Naive thymus-derived CD8-positive, alpha-beta T cell (primary cell): ENCODE measurements around the gene GABRG3. TPM values are rescaled to one million over a fixed set of nuclear protein-coding genes. Genes with fewer than 3 reads are reported as not detected.

ENCODE experiments used
- ATAC-seq, 2 donors: fragments of 150-1000 bp; cut with Tn5 transposase in 1 of 2; sonication (Bioruptor Pico), chemical (Tn5 transposase) in 1 of 2; 1 replicate in 1 of 2; 2 replicates in 1 of 2; pipeline ENCODE4 v1.10.0; 2021; ENCODE audit warnings: mild to moderate bottlenecking in 2 of 2, moderate library complexity in 2 of 2
- POLR2A ChIA-PET: fragments of 350-600 bp; sonication (Branson Sonifier 250); formaldehyde crosslinking; loops from one replicate; lab custom pipeline; 2021; ENCODE audit warnings: antibody characterized with exemption; lab: Charles Lee
- DNase-seq, 10 donors: peaks; one replicate each; pipeline versions ENCODE4 v3.0.0 to v3.0.0-alpha.2; 2020 to 2022
- H3K27ac Mint-ChIP-seq, 10 donors: one replicate each; pipeline ENCODE4 v1.8.0; 2020 to 2022; ENCODE audit warnings: mild to moderate bottlenecking in 10 of 10, mixed read lengths in 10 of 10, moderate library complexity in 4 of 10, inconsistent platforms in 1 of 10
- H3K27me3 Mint-ChIP-seq, 5 donors: one replicate each; pipeline ENCODE4 v1.8.0; 2021 to 2022; ENCODE audit warnings: mixed read lengths in 5 of 5
- H3K36me3 Mint-ChIP-seq, 3 donors: one replicate each; pipeline ENCODE4 v1.8.0; 2020 to 2022; ENCODE audit warnings: mixed read lengths in 3 of 3, mild to moderate bottlenecking in 2 of 3, inconsistent platforms in 1 of 3
- H3K4me1 Mint-ChIP-seq, 4 donors: one replicate each; pipeline ENCODE4 v1.8.0; 2021 to 2022; ENCODE audit warnings: mixed read lengths in 4 of 4
- H3K4me3 Mint-ChIP-seq, 10 donors: one replicate each; pipeline ENCODE4 v1.8.0; 2020 to 2022; ENCODE audit warnings: mild to moderate bottlenecking in 10 of 10, mixed read lengths in 10 of 10, moderate library complexity in 6 of 10, inconsistent platforms in 1 of 10
- H3K9me3 Mint-ChIP-seq, 9 donors: one replicate each; pipeline ENCODE4 v1.8.0; 2020 to 2022; ENCODE audit warnings: mixed read lengths in 9 of 9, mild to moderate bottlenecking in 3 of 9, inconsistent platforms in 1 of 9, moderate library complexity in 1 of 9
- polyA plus RNA-seq, 3 donors: library from polyadenylated mRNA; unstranded; fragments of 300-500 nt; fragmentation: Illumina TruSeq; gene quantifications; one replicate each; pipeline ENCODE4 v1.2.3, GENCODE V29; 2021
- total RNA-seq, 8 experiments: library from RNA in 2 of 8; stranded (reverse) in 2 of 8; gene quantifications; one replicate each; pipeline ENCODE4 v1.2.3 and lab custom pipeline; 2021 to 2026

Gene GABRG3
- total and polyA plus RNA-seq, 5 experiments from 2014 or later, result not detected

DNA sequence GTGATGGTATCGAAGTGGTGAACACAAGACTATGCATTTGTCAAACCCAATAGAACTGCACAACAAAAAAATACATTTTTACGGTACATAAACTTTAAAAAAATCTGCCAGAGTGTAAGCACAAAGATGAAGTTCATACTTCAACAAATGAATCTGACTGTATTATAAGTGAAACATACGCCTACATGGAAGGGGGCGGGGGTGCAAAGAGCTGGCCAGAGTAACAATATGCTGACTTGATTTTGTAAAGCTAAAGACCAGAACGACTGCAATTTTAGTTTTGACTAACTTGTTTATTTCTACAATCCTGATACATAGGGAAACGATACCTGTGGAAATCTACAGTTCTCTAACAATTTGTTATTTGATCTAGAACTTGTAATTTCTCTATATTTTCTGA lies 426.0 kb downstream of the GABRG3 start:
- Mint-ChIP-seq H3K27ac (no peak overlapping the region), H3K4me1 (no peaks in the 10 kb centered on the region), H3K4me3 (no peak overlapping the region), H3K9me3 (peaks cover 0 to 28% (median 4%) of the 10 kb centered on the region in 9 donors), H3K36me3 (peaks cover 0 to 5% (median 0%) of the 10 kb centered on the region in 3 donors), H3K27me3 (peaks cover 0 to 3% (median 0%) of the 10 kb centered on the region in 5 donors)
- no peak for ATAC-seq
- no peak for DNase-seq
- POLR2A ChIA-PET, result no interaction called here

DNA sequence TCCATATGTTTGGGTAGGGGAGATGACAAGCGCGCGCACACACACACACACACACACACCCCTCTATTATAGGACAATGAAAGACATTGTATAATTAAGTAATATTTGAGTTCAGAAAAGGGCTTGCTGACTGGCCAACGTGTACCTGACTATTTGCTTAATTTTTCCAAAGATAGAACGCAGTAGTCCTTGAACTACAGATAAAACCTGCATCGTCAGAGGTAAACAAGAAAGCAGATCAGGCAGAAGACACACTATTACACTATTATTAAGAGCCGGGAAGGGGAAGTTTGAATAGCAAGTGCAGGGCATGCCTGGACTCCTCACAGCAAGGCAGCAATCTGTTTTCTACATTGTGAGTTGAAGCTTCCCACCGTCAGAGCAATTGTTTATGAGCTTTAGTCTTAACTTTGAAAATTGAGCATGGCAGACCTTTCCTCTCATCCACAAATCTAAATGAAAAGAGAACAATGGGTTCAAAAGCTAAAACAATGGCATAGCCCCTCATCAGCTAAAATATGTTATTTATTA lies 427.7 kb downstream of the GABRG3 start:
- Mint-ChIP-seq H3K9me3 (peaks cover 0 to 30% (median 9%) of the 10 kb centered on the region in 9 donors), H3K4me3 (no peak overlapping the region)

DNA sequence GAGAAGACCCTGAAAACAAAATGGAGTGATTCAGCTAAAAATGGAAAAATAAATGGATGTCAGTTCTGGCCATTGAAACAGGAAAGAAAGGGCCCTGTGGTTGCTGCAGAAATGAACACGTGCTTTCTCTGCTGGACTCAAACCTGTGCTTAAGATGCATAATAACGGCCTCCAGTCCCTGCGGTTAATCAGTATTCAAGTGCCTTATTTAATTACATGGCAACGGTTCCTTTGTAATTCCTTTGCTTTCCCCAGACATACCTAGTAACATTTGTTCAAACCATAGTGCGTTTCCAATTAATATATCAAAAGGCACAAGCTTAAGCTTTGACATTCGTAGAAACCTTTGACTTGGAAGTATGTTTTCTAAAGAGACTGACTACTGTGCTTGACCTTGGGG lies 428.3 kb downstream of the GABRG3 start:
- no peak overlapping the region for H3K4me3 Mint-ChIP-seq

More for the DNA sequence above, 427.7 kb downstream of the GABRG3 start:
- POLR2A ChIA-PET, result no interaction called here
- peaks cover 0 to 9% (median 0%) of the 10 kb centered on the region in 3 donors for H3K36me3 Mint-ChIP-seq
- ATAC-seq (no peak), DNase-seq (no peak)
- no peak overlapping the region for H3K27ac Mint-ChIP-seq
- peaks cover 0 to 3% (median 0%) of the 10 kb centered on the region in 5 donors for H3K27me3 Mint-ChIP-seq
- no peaks in the 10 kb centered on the region for H3K4me1 Mint-ChIP-seq

DNA sequence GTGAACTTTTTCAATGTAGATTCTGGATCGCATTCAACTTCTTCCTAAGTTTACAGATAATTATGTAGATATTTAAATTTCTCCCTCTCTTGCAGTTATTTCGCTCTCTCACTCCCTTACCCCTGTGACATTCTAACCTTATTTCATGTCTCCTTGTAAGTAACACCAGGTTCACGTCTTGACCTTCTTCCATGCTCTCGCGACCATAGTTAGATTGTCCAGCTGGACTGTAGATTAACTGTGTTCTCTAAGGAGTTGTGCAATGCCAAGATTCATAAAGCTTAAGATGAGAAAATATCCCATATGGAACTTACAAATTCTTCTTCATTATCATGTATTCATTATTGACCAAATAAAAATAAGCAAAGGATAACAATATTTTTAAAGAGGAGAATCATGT lies 430.5 kb downstream of the GABRG3 start:
- ATAC-seq (no peak), DNase-seq (no peak)
- Mint-ChIP-seq H3K36me3 (peaks cover 0 to 9% (median 0%) of the 10 kb centered on the region in 3 donors), H3K4me3 (no peak overlapping the region), H3K9me3 (peaks cover 0 to 29% (median 9%) of the 10 kb centered on the region in 9 donors), H3K27ac (no peak overlapping the region), H3K4me1 (no peaks in the 10 kb centered on the region), H3K27me3 (peaks cover 0 to 3% (median 0%) of the 10 kb centered on the region in 5 donors)
- POLR2A ChIA-PET, result no interaction called here

More for the DNA sequence above, 428.3 kb downstream of the GABRG3 start:
- Mint-ChIP-seq H3K36me3 (peaks cover 0 to 9% (median 0%) of the 10 kb centered on the region in 3 donors), H3K4me1 (no peaks in the 10 kb centered on the region), H3K27ac (no peak overlapping the region), H3K27me3 (peaks cover 0 to 3% (median 0%) of the 10 kb centered on the region in 5 donors), H3K9me3 (peaks cover 0 to 30% (median 9%) of the 10 kb centered on the region in 9 donors)
- ATAC-seq (no peak), DNase-seq (no peak)
- POLR2A ChIA-PET, result no interaction called here

DNA sequence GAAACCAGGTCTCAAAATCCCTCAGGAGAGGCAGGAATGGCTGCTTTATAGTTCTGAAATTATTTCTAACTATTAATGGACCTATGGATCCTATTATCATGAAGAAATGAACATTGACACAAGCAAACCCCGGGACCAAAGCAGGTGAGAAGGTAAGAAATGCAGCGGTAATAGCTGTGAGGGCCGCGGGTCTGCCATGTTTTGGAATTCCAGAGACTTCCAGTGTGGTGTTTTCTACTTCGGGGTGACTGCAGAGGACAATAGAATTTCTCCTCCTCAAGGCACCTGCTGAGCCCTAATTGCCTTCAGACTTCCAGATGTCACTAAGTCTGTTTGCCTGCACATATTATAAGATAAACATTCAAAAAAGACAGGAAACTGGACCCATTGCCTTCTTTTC lies 437.4 kb downstream of the GABRG3 start:
- Mint-ChIP-seq H3K36me3 (no peaks in the 10 kb centered on the region), H3K4me1 (no peaks in the 10 kb centered on the region), H3K4me3 (no peak overlapping the region), H3K27ac (no peak overlapping the region), H3K27me3 (no peaks in the 10 kb centered on the region), H3K9me3 (peaks cover 0 to 19% (median 5%) of the 10 kb centered on the region in 9 donors)
- POLR2A ChIA-PET, result no interaction called here
- DNase-seq (no peak), ATAC-seq (no peak)

DNA sequence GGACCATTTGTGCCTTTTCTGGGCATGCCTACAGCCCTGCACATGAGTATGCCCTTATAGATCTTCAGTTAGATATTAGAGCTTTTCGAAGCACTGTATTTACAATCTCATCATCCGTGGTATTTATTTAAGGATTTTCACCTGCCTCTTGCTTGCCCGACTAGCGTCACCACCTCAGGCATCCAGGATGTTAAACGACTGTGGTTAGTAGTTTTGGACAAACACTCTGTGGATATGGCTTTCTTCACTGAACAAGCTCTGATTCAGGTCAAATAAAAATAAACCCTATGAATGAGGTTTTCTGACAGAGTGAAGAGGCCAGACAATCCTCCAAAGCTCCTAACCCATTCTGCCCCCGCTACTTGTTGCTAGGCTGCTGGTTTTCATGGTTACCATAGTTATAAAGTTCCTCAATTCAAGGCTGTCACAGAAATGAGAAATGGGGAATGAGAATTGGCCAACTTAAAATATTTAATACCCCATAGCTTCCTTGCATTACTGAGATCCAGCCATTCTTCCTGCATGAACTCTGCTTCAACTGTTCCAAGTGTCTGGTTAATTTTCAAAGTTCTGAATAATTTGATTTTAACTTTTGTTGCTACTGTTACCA lies 440.1 kb downstream of the GABRG3 start:
- DNase-seq, result no peak
- no peak overlapping the region for H3K4me3 Mint-ChIP-seq

DNA sequence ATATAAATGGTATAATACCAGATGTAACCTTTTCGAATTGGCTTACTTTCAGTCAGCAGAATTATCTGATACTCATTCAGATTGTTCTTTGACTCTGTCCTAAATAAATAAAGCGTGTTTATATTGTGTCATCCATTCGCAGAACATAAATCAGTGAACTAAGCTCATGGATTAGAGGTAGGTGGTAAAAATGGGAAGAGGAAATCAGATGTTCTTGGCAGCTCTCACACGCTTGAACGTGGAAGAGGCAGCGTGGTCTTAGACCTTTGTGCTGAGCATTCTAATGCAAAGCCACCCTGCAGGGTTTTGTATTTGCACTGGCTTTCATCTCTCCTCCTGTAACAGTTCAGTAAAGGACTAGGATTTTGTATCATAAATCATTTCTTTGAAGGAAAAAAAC lies 441.4 kb downstream of the GABRG3 start:
- POLR2A ChIA-PET, result no interaction called here
- ATAC-seq, result no peak
- H3K4me3 Mint-ChIP-seq, result no peak overlapping the region
- peaks cover 0 to 20% (median under 1%) of the 10 kb centered on the region in 9 donors for H3K9me3 Mint-ChIP-seq
- no peaks in the 10 kb centered on the region for H3K36me3 Mint-ChIP-seq
- no peak overlapping the region for H3K27ac Mint-ChIP-seq
- no peaks in the 10 kb centered on the region for H3K4me1 Mint-ChIP-seq
- DNase-seq, result no peak
- H3K27me3 Mint-ChIP-seq, result peaks cover 0 to 6% (median 0%) of the 10 kb centered on the region in 5 donors

More for the DNA sequence above, 440.1 kb downstream of the GABRG3 start:
- no peak for ATAC-seq
- no peak overlapping the region for H3K27ac Mint-ChIP-seq
- peaks cover 0 to 23% (median 0%) of the 10 kb centered on the region in 9 donors for H3K9me3 Mint-ChIP-seq
- H3K27me3 Mint-ChIP-seq, result peaks cover 0 to 3% (median 0%) of the 10 kb centered on the region in 5 donors
- no peaks in the 10 kb centered on the region for H3K36me3 Mint-ChIP-seq
- H3K4me1 Mint-ChIP-seq, result no peaks in the 10 kb centered on the region
- POLR2A ChIA-PET, result no interaction called here

DNA sequence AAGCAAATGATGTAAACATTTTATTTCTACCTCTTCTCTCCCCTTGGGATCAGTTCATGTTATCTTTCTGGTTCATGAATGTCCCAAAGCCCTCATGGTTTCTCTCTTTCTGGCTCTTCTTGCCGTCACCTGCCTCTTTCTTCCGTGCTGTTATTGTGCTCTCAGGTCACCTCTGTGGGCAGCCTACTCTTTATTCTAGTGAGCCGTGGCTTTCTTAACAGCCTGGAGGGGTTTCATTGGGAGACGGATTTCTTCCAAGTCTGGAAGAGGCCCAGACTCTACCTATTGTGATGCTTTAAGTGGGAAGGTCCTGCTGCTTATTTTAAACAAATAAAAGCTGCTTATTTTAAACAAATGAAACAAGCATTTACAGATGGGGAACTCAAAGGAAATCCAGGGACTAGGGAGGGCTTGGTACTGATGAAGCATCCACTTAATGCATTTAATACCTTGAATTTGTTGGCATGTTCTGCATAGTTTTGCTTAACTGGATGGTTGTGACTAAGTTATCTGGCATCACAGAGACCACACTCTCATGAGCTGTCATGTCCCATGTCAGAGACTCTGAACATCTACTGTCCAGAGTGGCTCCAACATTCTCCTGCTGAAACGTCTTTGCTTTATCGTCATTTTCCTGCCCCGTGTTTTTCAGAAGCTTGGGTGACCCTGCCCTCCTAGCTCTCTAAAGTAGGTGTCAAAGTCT lies 443.3 kb downstream of the GABRG3 start:
- Mint-ChIP-seq H3K9me3 (peaks cover 0 to 27% (median 5%) of the 10 kb centered on the region in 9 donors), H3K4me3 (no peak overlapping the region), H3K27ac (no peak overlapping the region), H3K27me3 (peaks cover 0 to 7% (median 0%) of the 10 kb centered on the region in 5 donors), H3K4me1 (no peaks in the 10 kb centered on the region), H3K36me3 (no peaks in the 10 kb centered on the region)
- ATAC-seq (no peak), DNase-seq (no peak)
- POLR2A ChIA-PET, result no interaction called here

DNA sequence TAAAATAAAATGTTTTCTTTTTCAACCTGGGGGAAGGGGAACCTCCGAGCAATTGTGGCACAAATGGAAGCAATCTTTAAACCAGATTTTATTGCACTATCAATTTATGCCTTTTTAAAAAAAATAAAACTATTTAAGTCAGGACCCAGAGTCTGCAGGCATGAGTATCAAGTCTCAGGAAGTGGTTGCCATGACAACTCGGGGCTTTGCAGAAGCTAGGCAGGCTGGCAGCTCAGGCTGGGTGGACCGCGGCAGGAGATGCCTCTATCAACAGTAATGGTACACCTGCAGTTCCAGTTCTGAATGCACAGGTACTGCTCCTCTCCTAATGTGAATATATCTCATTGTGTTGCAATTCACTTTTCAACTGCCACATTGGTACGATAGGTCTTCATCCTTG lies 447.7 kb downstream of the GABRG3 start:
- ATAC-seq (no peak), DNase-seq (no peak)
- Mint-ChIP-seq H3K4me1 (no peaks in the 10 kb centered on the region), H3K27ac (no peak overlapping the region), H3K36me3 (no peaks in the 10 kb centered on the region), H3K9me3 (peaks cover 0 to 22% (median 5%) of the 10 kb centered on the region in 9 donors), H3K4me3 (no peak overlapping the region), H3K27me3 (peaks cover 0 to 7% (median 0%) of the 10 kb centered on the region in 5 donors)
- POLR2A ChIA-PET, result no interaction called here

DNA sequence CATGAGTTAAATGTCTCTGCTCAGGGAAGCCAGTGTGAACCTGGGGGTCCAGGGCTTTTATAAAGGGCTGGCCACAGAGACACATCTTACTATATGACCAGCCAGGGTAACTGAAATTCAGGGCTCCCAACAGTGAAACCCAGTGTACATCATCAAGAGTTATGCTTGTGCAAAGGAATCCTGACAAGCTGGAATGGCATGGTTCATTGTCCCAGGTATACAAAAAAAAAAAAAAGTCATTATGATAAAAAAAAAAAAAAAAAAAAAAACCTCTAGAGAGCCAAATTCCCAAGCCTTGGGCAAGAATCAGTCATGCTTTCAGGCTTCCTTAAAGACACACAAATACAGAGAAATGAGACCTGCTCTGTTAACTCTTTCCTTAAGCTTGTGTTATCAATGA lies 452.0 kb downstream of the GABRG3 start:
- DNase-seq, result no peak
- H3K4me3 Mint-ChIP-seq, result no peak overlapping the region
- peaks cover 0 to 12% (median 0%) of the 10 kb centered on the region in 9 donors for H3K9me3 Mint-ChIP-seq
- ATAC-seq, result no peak
- H3K27me3 Mint-ChIP-seq, result no peaks in the 10 kb centered on the region
- H3K36me3 Mint-ChIP-seq, result no peaks in the 10 kb centered on the region
- H3K27ac Mint-ChIP-seq, result no peak overlapping the region
- POLR2A ChIA-PET, result no interaction called here
- no peaks in the 10 kb centered on the region for H3K4me1 Mint-ChIP-seq

DNA sequence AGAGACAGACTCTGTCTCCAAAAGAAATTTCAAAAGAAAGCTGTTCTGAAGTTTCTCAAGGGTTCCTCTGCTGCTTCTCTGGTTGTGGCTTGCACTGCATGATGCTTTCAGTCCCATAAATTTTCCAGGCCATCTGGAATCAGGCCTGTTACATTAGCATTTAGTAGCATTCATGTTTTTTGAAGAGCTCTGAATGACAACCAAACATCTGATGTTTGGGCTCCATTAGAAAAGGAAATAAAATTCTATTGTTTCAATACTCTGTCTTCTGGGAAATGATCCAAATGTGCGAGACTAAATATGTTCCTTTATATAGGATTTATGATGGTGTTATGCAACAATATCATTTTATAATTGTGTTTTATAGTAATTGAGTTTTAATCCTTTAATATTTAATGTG lies 455.8 kb downstream of the GABRG3 start:
- POLR2A ChIA-PET, result no interaction called here
- Mint-ChIP-seq H3K36me3 (peaks cover 0 to 4% (median 0%) of the 10 kb centered on the region in 3 donors), H3K27me3 (no peaks in the 10 kb centered on the region), H3K4me3 (no peak overlapping the region), H3K27ac (no peak overlapping the region), H3K4me1 (no peaks in the 10 kb centered on the region), H3K9me3 (peaks cover 0 to 21% (median 5%) of the 10 kb centered on the region in 9 donors)
- DNase-seq (no peak), ATAC-seq (no peak)

DNA sequence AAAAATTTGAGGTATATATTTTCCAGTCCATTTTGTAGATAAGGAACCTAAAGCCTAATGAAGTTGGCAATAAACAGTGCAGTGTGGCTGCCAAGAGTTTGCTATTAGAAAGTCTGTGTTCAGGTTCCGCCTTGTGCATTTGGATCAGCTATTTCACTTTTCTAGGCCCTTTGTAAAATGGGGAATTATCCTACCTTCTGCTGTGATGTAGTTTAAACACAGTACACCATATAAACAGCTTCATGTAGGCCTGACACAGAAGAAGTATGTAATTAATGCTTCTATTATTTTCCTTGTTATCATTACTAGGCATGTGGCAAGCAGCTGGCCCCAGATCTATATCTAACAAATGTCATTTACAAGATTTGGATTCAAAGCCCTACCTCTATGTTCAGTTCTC lies 456.3 kb downstream of the GABRG3 start:
- Mint-ChIP-seq H3K36me3 (peaks cover 0 to 4% (median 0%) of the 10 kb centered on the region in 3 donors), H3K4me3 (no peak overlapping the region), H3K9me3 (peaks cover 1 to 21% (median 5%) of the 10 kb centered on the region in 9 donors), H3K27me3 (no peaks in the 10 kb centered on the region), H3K4me1 (no peaks in the 10 kb centered on the region), H3K27ac (no peak overlapping the region)
- no peak for ATAC-seq
- POLR2A ChIA-PET, result no interaction called here
- DNase-seq, result no peak

DNA sequence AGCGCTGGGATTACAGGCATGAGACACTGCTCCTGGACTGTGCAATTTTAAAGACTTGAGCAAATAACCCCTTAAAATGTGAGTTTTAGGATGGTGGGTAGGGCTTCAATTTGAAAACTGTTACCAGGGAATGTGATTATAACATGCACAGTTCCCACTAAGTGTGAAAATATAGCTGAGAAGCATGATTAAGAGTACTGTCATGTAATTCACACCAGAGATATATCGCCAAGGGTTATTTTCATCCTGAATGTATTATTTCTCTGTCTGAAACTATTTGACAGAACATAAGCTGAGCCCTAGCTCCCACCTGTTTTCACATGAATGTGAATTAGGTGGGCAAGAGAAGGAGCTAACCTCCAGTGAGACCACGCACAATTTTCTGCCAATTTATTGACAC lies 457.2 kb downstream of the GABRG3 start:
- Mint-ChIP-seq H3K4me1 (no peaks in the 10 kb centered on the region), H3K4me3 (no peak overlapping the region), H3K27me3 (no peaks in the 10 kb centered on the region), H3K27ac (no peak overlapping the region), H3K9me3 (peaks cover 3 to 27% (median 10%) of the 10 kb centered on the region in 9 donors), H3K36me3 (peaks cover 0 to 8% (median 0%) of the 10 kb centered on the region in 3 donors)
- ATAC-seq (no peak), DNase-seq (no peak)
- POLR2A ChIA-PET, result no interaction called here
